Right renal pelvis (tissue), 4 donors: Measurements from ENCODE around the gene AZGP1. TPM values are rescaled to one million over a fixed set of nuclear protein-coding genes. Genes with fewer than 3 reads are reported as not detected.
"Not testable (repeated sequence)": the region's sequence is repeated elsewhere in the genome, so short reads cannot be mapped to it uniquely, and the experiment has no call there.

ENCODE experiments used
- DNase-seq, 4 donors: peaks; one replicate each; pipeline ENCODE4 v3.0.0-alpha.2; 2013; ENCODE audit warnings: low read depth in 4 of 4, low spot score in 3 of 4, missing footprints in 1 of 4
- polyA plus RNA-seq, 4 donors: library from polyadenylated mRNA; unstranded; fragments of 120-200 nt; gene quantifications; one replicate each; pipeline ENCODE4 v1.2.1, GENCODE V29; 2013; ENCODE audit not compliant: insufficient read length in 4 of 4

The AZGP1 gene
- polyA plus RNA-seq: 10 to 100 TPM; 47.6 to 77.5 (median 61.3) TPM

DNA sequence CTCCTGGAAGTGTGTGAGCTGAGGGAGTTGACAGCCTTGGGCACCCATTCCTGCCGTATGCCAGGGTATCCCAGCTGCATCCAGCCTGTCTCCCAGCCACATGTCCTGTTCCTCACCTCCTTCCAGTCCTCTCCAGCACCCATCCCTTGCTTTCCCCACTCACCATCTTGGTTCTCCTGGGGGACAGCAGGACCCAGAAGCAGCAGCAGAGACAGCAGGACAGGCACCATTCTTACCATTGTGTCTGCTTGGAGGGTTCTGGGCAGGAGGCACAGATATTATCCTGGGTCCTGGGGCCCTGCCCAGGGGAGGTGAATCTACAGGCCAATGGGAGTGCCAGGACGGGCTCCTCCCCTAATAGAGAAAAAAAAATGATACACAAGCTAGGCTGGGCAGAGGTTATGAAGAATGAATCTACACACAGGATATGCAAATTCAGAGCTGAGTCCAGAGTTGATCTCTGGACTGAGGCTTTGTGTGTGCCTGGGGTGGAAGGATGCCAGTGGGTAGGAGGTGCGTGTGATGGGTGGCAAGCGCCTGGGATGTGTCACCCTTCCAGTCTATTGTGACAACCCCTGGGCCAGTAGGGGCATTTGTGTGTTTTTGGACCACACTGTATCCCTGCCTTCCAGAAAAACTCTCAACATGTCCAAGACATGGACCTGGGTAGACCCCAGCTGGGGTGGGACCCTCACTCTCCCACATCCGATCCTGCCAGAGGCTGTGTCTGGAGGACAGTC is at the start of gene AZGP1:
AZGP1 (minus strand) TSS at position 250 of the 740 bp plus-strand sequence; CDS start at position 239, 11 bp downstream.
- no peak for DNase-seq

DNA sequence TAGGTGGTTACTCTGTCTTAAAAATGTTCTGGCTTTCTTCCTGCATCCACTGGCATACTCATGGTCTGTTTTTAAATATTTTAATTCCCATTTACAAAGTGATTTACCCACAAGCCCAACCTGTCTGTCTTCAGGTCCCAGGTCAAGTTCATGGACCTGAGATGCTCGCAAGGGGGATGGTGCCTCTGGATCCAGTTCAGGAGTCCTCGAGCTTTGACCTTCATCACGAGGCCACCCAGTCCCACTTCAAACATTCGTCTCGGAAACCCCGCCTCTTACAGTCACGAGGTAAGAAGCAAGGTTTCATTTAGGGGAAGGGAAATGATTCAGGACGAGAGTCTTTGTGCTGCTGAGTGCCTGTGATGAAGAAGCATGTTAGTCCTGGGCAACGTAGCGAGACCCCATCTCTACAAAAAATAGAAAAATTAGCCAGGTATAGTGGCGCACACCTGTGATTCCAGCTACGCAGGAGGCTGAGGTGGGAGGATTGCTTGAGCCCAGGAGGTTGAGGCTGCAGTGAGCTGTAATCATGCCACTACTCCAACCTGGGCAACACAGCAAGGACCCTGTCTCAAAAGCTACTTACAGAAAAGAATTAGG is 48.3 kb upstream of the AZGP1 start:
- DNase-seq: no peak

- no peak for DNase-seq
Measured at GRCh38 chr7:100023526-100023925, 47.7 kb upstream of the AZGP1 start.

GRCh38 chr7:100022621-100023020 is 46.8 kb upstream of the AZGP1 start:
- DNase-seq: no peak

GRCh38 chr7:100021297-100021696 is 45.5 kb upstream of the AZGP1 start:
- no peak for DNase-seq

DNA sequence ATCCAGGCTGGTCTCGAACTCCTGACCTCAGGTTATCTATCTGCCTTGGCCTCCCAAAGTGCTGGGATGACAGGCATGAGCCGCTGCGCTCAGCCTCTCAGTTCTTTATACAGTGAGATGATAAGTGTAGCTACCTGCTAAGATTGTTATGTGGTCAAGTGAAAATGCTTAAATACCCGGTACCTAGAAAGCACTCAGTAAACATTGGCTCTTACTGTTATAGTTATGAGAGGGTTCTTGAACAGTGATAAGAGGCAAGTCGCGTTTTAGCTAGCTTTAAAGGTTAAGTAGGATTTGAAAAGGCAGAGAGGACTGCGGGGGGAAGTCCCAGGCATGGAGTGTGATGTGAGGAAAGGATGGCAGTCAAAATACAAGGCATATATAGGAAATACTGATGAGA is 44.1 kb upstream of the AZGP1 start:
- DNase-seq: no peak

- DNase-seq: no peak
Measured at GRCh38 chr7:100017875-100018274, 42.0 kb upstream of the AZGP1 start.

DNA sequence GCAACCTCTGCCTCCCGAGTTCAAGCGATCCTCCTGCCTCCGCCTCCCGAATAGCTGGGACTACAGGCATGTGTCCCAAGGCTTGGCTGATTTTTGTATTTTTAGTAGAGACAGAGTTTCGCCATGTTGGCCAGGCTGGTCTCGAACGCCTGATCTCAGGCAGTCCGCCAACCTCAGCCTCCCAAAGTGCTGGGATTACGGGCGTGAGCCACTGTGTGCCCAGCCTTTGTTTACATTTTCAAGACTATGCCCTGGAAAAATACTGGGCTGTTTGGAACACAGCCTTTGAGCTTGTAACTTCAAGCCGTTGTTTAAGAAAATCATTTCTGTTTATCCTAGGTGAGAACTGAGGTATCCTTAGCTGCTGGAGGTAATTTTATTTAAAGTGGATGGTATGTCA is 41.5 kb upstream of the AZGP1 start:
- DNase-seq: no peak

DNA sequence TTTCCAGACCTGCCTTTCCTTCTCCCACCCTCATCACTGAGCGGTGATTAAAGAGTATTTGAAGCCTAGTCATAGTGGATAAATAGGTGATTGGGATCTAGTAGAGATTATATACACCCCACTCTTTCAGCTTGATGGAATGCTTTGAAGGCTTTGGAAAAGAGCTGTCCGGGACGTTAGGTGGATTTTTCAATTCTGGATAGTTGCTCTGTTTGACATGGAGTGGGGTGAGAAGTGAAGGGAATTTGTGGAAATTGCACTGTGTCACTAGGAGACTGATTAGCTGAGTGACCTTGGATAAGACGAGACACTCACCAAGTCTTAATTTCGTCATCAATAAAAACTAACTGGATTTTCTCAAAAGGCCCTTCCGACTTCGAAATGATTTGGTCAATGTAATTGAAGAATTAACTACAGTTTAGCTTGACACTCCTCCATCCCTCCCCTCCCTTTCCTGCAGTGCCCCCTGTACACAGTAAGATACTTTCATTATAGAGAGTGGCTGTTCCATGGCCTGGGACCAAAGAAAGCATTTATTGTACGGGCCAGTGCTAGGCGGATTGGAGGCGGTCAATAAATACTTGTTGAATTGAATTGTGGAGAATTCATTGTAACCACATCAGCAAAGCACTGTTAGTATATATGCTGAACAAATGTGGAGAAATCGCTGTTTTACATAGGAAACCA is 40.5 kb upstream of the AZGP1 start:
- DNase-seq: peak in 3 of 4 donors; percentile 2 to 5 (median 5)

GRCh38 chr7:100015232-100016214 is 39.7 kb upstream of the AZGP1 start, which contains the start of gene ZKSCAN1:
Gene ZKSCAN1 (plus strand): TSS chr7:100015596. CDS start chr7:100023507, 7,911 bp downstream.
- peak; percentile 83 to 88 (median 86) for DNase-seq

DNA sequence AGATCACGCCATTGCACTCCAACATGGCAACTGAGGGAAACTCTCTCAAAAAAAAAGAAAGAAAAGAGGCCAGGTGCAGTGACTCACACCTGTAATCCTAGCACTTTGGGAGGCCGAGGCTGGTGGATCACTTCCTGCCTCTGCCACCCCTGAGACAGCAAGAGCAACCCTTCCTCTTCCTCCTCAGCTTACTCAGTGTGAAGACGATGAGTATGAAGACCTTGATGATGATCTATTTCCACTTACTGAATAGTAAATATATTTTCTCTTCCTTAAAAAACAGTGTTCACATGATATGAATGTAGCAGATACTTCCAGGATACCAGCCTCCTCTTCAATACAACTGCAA is 37.5 kb upstream of the AZGP1 start:
- no peak for DNase-seq

DNA sequence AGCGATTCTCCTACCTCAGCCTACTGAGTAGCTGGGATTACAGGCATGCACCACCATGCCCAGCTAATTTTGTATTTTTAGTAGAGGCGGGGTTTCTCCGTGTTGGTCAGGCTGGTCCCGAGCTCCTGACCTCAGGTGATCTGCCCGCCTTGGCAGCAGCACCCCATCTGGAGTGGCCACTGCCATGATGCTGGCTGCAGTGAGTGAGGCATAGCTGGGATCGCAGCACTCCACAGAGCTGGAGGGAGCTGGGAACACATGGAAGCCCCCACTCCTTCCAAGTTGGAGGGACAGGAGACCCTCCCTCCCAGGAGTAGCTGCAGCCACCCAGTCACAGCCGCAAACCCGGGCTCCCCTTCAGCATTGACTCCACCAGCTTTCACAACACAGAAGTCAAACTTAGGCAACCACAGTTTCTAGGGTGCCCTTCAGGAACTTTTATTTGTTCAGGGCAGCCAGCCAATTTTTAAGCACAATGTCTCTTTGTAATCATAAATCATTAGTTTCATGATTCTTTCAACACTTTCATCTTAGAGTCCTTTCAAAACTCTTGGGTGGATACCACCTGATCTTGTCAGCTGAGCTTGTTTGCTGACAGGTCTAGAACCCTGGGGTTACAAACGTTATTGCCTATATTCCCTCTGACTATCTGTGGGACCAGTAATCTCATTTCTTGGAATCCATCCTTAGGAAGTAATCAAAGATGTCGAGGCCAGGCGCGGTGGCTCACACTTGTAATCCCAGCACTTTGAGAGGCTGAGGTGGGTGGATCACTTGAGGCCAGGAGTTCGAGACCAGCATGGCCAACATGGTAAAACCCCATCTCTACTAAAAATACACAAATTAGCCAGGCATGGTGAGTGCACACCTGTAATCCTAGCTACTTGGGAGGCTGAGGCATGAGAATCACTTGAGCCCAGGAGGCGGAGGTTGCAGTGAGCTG is 36.8 kb upstream of the AZGP1 start:
- not testable (repeated sequence) for DNase-seq

GRCh38 chr7:100011516-100011915 is 35.7 kb upstream of the AZGP1 start:
- no peak for DNase-seq

DNA sequence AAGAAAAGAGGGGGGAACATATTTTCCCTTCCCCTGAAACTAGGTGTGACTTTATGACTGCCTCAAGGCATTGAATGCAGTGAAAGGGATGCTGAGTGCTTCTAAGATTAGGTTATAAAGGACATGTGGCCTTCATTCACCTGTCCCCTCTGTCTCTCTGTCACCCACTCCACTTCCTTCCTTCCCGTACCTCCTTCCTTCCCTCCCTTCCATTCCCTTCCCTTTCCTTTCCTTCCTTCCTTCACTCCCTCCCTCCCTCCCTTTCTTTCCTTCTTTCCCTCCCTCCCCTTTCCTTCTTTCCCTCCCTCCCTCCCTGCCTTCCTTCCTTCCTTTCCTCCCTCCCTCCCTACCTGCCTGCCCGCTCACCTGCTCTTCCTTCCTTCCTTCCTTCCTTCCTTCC is 35.1 kb upstream of the AZGP1 start:
- DNase-seq: no peak

DNA sequence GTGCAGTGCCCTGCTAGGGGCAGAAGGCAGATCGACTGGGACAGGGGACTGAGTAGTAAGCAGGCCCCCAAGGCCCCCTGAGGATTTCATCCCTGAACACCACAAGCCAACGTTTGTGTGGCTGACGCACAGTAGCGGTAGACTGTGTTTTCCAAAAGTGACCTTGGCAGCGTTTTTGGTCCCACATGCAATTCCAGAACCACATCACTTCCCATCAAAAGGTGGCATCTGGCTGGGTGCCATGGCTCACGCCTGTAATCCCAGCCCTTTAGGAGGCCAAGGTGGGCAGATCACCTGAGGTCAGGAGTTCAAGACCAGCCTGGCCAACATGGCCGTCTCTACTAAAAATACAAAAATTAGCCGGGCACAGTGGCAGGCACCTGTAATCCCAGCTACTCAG is 34.1 kb upstream of the AZGP1 start:
- DNase-seq: not testable (repeated sequence)

DNA sequence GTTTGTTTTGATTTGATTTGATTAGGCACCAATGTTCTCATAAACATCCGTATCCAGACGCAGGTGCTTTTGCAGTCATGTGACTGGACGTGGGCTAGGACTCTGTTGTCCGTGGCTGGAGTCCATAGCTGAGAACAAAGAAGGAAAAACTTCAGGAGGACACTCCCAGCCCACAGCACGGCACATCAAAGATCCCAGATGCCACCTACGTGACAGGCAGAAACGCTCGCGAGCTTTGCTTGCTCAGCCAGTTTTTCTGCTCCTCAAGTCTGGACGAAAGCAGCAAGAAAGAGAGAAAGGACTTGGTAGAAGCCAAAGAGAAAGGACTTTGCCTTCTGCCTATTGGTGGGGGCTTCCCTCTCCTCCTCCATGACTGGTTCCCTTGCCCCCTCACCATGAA is 32.7 kb upstream of the AZGP1 start:
- no peak for DNase-seq

GRCh38 chr7:100007887-100008286 is 32.1 kb upstream of the AZGP1 start:
- no peak for DNase-seq

DNA sequence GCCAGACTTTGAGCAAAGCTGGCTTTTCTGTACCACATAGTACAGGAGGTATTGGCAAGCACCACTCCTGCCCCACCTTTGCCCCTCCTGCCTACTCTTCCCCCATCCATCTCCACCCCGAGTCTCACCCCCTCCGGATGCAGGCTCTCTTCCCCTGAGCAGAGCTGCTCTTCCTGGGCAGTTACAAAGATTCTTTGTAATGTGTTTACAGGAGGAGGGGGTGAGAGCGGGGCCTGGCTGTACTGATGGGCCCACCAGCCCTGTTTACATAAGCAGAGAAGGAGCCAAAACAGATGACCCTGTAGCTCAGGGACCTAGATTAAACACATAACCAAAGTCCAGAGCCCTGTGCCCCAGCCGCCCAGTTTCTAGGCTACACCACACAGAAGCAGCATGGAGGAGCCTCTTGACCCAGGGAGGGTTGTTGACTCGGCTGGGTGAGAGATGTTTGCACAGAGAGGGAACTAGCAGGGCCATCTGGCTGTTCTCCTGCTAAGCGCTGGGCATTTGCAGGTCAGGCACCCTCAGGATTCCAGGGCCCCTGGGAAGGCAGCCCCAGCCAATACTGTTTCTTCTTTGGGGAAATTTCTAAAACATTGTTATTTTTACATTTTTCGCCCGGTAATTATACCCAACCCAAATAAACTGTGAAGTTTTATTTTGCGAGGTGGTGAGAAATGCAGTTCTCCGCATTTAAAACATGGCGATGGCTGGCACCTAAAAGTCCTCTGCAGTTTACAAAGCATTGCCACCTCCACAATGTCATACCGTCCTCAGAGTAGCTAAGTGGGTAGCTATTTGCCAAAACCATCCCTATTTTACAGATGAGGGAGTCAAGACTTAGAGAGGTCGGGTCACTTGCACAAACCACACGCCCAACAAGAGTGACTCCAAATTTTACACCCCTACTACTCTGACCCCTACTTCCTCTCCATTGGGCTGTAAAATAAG is 28.2 kb upstream of the AZGP1 start:
- DNase-seq: no peak
